ENCODE measurements around the gene SEC16A. TPM values are rescaled to one million over a fixed set of nuclear protein-coding genes. Genes with fewer than 3 reads are reported as not detected.
A peak's percentile ranks its signal among the peaks of the same experiment; 100 is the strongest.

Gene SEC16A
- total and polyA plus RNA-seq, 7 experiments from 2014 or later, result 25.4 to 88.5 (median 83.0) TPM

DNA sequence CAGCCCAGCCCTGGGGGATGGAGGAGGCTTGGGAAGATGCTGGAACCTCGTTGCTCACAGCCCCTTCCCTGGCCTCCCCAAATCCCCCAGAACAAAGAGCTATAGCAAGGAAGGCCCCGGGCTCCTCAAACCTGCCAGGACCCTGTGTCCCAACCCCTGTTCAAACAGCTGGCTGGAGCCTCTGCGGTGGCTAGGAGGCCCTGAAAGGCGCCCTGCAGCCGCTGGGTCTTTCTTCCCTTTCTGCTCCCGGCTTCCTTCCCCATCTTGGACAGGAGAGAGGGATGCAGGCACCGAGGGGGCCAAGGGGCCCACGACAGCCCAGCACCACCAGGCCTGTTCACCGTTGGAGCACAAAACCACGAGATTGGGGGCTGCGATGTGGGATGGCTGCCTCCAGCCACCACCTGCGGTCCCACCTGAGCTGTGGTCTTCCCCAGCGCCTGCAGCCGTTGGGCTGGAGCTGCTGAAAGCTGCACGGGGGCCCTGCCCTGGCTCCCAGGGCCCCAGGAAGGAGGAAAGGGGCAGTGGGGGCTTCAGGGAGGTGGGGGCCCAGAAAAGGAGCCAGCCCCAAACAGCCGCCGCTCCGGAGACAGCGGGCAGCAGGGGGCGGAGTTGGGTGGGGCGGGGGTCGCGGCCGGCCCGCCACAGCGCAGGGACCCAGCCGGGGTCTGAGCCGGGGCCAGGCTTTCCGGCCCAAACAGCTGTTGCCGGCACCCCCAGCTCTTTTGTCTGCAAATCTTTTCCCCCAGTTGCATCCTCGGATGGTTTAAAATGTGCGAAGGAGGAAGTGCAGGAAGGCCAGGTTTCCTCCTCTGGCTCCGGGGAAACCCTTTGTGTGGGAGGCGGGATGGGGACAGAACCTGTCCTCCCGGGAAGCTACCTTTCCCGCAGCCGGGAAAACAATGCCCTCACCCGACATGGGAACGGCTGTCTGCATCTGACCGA lies 46.9 kb upstream of the SEC16A start:
- intact Hi-C loops (cut with micrococcal nuclease), result loop anchor here in 1 of 2 donors (10.0 kb wide), 2 partner anchors 125 to 355 kb away; partner anchors contain the start of genes SNAPC4 and TRAF2
- peak overlapping the region in 8 of 10 donors; percentile 10 to 83 (median 62) for H3K4me3 Mint-ChIP-seq
- Histone ChIP-seq H3K27me3 (ENCODE audit: control insufficient read depth in 2 of 2, insufficient read depth in 2 of 2, low read length in 2 of 2) (no peaks in the 10 kb centered on the region), H3K27ac (ENCODE audit: low read depth, low read length) (peak overlapping the region; percentile 56), H3K9me3 (ENCODE audit: control insufficient read depth in 2 of 3, low read length in 3 of 3) (no peaks in the 10 kb centered on the region), H3K4me1 (ENCODE audit: control insufficient read depth in 2 of 2, insufficient read depth in 2 of 2, low read length in 2 of 2) (peaks cover 36 to 63% of the 10 kb centered on the region in 2 donors), H3K4me3 (ENCODE audit: low read length) (no peak overlapping the region), H3K36me3 (ENCODE audit: control insufficient read depth in 2 of 3, insufficient read depth in 3 of 3, low read length in 3 of 3) (peaks cover 0 to 15% (median 0%) of the 10 kb centered on the region in 3 experiments)
- CTCF ChIA-PET, result interaction anchor here (1.3 to 1.7 kb wide), 2 partner anchors 9 to 41 kb away, joined by 6 to 8 read pairs; no protein-coding TSS in a partner anchor
- H3K36me3 Mint-ChIP-seq, result peaks cover 0 to 2% (median 0%) of the 10 kb centered on the region in 5 donors
- peaks cover 21 to 63% (median 42%) of the 10 kb centered on the region in 7 donors for H3K4me1 Mint-ChIP-seq
- ATAC-seq (no peak), DNase-seq (no peak)
- H3K27ac Mint-ChIP-seq, result peak overlapping the region in 7 of 9 donors; percentile 38 to 74 (median 63)
- POLR2A ChIA-PET, result interaction anchor here (0.6 to 2.9 kb wide), 7 partner anchors 8 to 197 kb away, joined by 3 to 19 read pairs (median 3); no protein-coding TSS in a partner anchor
- H3K9me3 Mint-ChIP-seq, result no peaks in the 10 kb centered on the region
- no peaks in the 10 kb centered on the region for H3K27me3 Mint-ChIP-seq

DNA sequence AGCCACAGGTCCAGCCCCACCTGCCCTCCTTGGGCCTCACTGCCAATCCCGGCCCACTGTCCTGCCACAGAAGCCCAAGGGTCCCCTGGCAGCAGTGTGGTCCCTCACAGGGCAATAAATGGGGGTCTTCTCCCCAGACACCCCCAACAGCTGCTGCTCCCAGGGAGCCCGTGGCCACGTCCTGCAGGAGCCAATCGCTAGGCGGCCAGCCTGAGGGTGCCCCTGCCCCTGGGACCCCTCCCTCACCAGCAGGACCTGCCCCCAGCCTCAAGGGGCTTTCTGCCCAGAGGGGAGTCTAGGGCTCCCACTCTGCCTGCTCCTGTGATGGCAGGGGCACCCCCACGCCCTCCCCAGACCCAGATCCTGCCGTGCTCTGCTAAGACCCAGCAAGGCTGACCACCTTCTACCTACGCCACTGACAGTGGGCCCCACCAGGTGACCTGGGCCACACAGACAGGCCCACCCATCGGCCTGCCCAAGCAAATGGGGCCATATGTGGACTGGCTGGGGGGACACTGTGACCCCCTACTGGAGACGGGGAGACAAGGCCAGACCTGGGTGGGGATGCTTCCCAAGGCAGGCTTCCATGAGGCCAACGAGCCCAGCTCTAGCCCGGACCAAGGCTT lies 46.0 kb upstream of the SEC16A start:
- POLR2A ChIA-PET, result interaction anchor here (0.6 to 2.9 kb wide), 4 partner anchors 10 to 88 kb away, joined by 3 to 19 read pairs (median 6); no protein-coding TSS in a partner anchor
- no peak for ATAC-seq
- H3K27ac Mint-ChIP-seq, result peak overlapping the region in 8 of 9 donors; percentile 18 to 76 (median 50)
- no peaks in the 10 kb centered on the region for H3K36me3 Mint-ChIP-seq
- intact Hi-C loops (cut with micrococcal nuclease), result no loop called here
- H3K4me1 Mint-ChIP-seq, result peaks cover 15 to 56% (median 35%) of the 10 kb centered on the region in 7 donors
- peaks cover 29 to 55% of the 10 kb centered on the region in 2 donors for H3K4me1 ChIP-seq (ENCODE audit: control insufficient read depth in 2 of 2, insufficient read depth in 2 of 2, low read length in 2 of 2)
- no peak overlapping the region for H3K4me3 ChIP-seq (ENCODE audit: low read length)
- H3K36me3 ChIP-seq (ENCODE audit: control insufficient read depth in 2 of 3, insufficient read depth in 3 of 3, low read length in 3 of 3), result peaks cover 0 to 21% (median 0%) of the 10 kb centered on the region in 3 experiments
- no peaks in the 10 kb centered on the region for H3K9me3 ChIP-seq (ENCODE audit: control insufficient read depth in 2 of 3, low read length in 3 of 3)
- no peak for DNase-seq
- peak overlapping the region; percentile 56 for H3K27ac ChIP-seq (ENCODE audit: low read depth, low read length)
- no peaks in the 10 kb centered on the region for H3K27me3 ChIP-seq (ENCODE audit: control insufficient read depth in 2 of 2, insufficient read depth in 2 of 2, low read length in 2 of 2)
- CTCF ChIA-PET, result interaction anchor here (1.7 kb wide), 1 partner anchor 10 kb away, joined by 8 read pairs; no protein-coding TSS in a partner anchor
- no peaks in the 10 kb centered on the region for H3K27me3 Mint-ChIP-seq
- no peaks in the 10 kb centered on the region for H3K9me3 Mint-ChIP-seq
- peak overlapping the region in 2 of 10 donors; percentile 70 to 83 for H3K4me3 Mint-ChIP-seq

DNA sequence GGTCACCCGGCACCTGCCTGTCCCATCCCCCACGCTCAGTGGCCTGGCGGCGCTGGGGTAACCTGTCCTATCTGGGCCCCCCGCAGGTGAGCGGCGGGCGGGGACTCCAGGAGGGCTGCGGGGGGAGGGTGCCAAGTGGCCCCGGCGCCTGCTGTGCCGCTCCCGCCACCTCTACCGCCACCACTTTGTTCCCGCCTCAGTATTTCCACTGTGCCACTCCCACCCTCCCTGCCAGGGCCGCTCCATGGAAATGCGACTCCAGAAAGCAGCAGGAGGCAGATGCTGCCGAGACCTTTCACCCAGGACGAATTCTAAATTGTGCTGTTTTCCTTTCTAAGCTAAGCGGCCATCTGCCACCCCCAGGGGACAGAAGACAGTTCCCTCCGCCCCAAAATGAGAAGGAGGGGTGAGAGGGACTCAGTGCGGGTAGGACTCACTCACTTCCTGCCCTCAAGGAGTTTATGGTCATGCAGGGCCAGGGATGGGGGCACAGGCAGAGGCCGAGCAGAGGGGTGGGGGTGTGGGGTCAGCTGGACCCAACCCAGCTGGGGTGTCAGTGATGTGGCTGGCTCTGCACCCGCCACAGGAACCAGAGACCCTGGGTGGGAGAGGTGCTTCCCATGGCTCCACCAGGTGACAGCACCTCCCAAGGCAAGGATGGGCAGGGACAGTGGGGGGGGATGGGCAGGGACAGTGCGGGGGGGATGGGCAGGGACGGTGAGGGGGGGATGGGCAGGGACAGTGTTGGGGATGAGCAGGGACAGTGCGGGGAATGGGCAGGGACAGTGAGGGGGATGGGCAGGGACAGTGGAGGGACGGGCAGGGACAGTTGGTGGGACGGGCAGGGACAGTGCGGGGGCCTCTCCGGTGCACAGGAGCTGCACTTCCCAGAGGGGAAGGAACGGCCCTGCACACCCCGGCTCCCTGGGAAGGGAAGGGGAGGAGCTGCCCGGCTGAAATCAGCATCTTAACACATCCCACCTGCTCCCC lies 45.2 kb upstream of the SEC16A start:
- Mint-ChIP-seq H3K36me3 (no peaks in the 10 kb centered on the region), H3K4me3 (peak overlapping the region in 2 of 10 donors; percentile 5 to 65), H3K27ac (peak overlapping the region in 8 of 9 donors; percentile 38 to 86 (median 60)), H3K4me1 (peaks cover 13 to 48% (median 26%) of the 10 kb centered on the region in 7 donors), H3K9me3 (no peaks in the 10 kb centered on the region), H3K27me3 (no peaks in the 10 kb centered on the region)
- H3K4me3 ChIP-seq (ENCODE audit: low read length), result no peak overlapping the region
- ChIA-PET CTCF (no interaction called here), POLR2A (interaction anchor here (1.2 kb wide), 1 partner anchor 11 kb away, joined by 7 read pairs; no protein-coding TSS in a partner anchor)
- ATAC-seq, result peak; percentile 19
- intact Hi-C loops (cut with micrococcal nuclease), result no loop called here
- H3K27me3 ChIP-seq (ENCODE audit: control insufficient read depth in 2 of 2, insufficient read depth in 2 of 2, low read length in 2 of 2), result no peaks in the 10 kb centered on the region
- peak overlapping the region; percentile 56 for H3K27ac ChIP-seq (ENCODE audit: low read depth, low read length)
- H3K9me3 ChIP-seq (ENCODE audit: control insufficient read depth in 2 of 3, low read length in 3 of 3), result no peaks in the 10 kb centered on the region
- peaks cover 21 to 47% of the 10 kb centered on the region in 2 donors for H3K4me1 ChIP-seq (ENCODE audit: control insufficient read depth in 2 of 2, insufficient read depth in 2 of 2, low read length in 2 of 2)
- no peak for DNase-seq
- H3K36me3 ChIP-seq (ENCODE audit: control insufficient read depth in 2 of 3, insufficient read depth in 3 of 3, low read length in 3 of 3), result peaks cover 0 to 29% (median 0%) of the 10 kb centered on the region in 3 experiments

DNA sequence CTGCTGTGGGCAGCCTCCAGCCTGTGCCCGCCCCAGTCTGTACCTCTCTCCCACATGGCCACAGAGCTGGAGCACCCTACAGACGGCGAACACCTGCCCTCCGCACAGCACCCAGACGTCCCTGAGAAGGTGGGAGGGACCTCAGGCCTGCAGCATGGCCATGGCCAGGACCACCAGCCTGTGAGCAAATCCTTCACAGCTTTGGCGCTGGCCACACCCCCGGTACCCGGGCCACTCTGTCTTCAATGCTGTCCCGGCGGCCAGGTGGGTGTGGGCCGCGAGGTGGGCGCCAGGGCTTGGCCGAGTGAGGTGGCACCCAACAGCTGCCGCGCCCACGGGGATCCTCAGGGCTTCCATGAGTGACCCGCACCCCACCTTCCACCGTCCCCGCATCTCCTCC lies 44.3 kb upstream of the SEC16A start:
- intact Hi-C loops (cut with micrococcal nuclease), result no loop called here
- POLR2A ChIA-PET, result no interaction called here
- Mint-ChIP-seq H3K4me1 (peaks cover 7 to 39% (median 20%) of the 10 kb centered on the region in 7 donors), H3K36me3 (no peaks in the 10 kb centered on the region), H3K27me3 (no peaks in the 10 kb centered on the region), H3K4me3 (no peak overlapping the region), H3K27ac (no peak overlapping the region), H3K9me3 (no peaks in the 10 kb centered on the region)
- CTCF ChIA-PET, result no interaction called here
- peaks cover 0 to 38% (median 0%) of the 10 kb centered on the region in 3 experiments for H3K36me3 ChIP-seq (ENCODE audit: control insufficient read depth in 2 of 3, insufficient read depth in 3 of 3, low read length in 3 of 3)
- no peak overlapping the region for H3K27ac ChIP-seq (ENCODE audit: low read depth, low read length)
- peaks cover 13 to 38% of the 10 kb centered on the region in 2 donors for H3K4me1 ChIP-seq (ENCODE audit: control insufficient read depth in 2 of 2, insufficient read depth in 2 of 2, low read length in 2 of 2)
- DNase-seq (no peak), ATAC-seq (no peak)
- no peaks in the 10 kb centered on the region for H3K9me3 ChIP-seq (ENCODE audit: control insufficient read depth in 2 of 3, low read length in 3 of 3)
- H3K4me3 ChIP-seq (ENCODE audit: low read length), result no peak overlapping the region
- H3K27me3 ChIP-seq (ENCODE audit: control insufficient read depth in 2 of 2, insufficient read depth in 2 of 2, low read length in 2 of 2), result no peaks in the 10 kb centered on the region

DNA sequence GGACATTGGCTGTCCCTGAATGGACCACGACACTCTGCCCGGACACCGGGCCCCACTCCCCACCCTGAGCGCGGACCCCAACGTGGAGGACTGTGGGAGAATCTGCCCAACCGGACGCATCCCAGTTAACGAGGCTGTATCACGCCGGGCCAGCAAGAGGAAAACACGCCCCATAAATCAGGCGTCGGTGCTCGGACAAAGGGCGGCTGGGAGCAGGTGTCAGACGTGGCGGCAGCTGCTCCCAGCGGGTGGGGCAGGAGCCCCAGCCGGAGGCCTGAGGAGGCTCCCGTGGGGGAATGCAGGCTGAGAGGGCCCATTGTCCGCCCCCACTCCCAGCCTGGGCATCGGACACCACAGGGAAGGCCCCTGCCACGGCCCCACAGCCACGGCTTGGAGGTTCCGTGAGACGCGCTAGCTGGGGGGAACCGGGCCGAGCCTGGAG lies 43.8 kb upstream of the SEC16A start:
- Histone ChIP-seq H3K4me1 (ENCODE audit: control insufficient read depth in 2 of 2, insufficient read depth in 2 of 2, low read length in 2 of 2) (peaks cover 9 to 34% of the 10 kb centered on the region in 2 donors), H3K4me3 (ENCODE audit: low read length) (no peak overlapping the region), H3K9me3 (ENCODE audit: control insufficient read depth in 2 of 3, low read length in 3 of 3) (no peaks in the 10 kb centered on the region), H3K27ac (ENCODE audit: low read depth, low read length) (no peak overlapping the region), H3K36me3 (ENCODE audit: control insufficient read depth in 2 of 3, insufficient read depth in 3 of 3, low read length in 3 of 3) (peaks cover 0 to 39% (median 0%) of the 10 kb centered on the region in 3 experiments), H3K27me3 (ENCODE audit: control insufficient read depth in 2 of 2, insufficient read depth in 2 of 2, low read length in 2 of 2) (no peaks in the 10 kb centered on the region)
- Mint-ChIP-seq H3K9me3 (no peaks in the 10 kb centered on the region), H3K27ac (peak overlapping the region in 3 of 9 donors; percentile 54 to 67 (median 62)), H3K27me3 (no peaks in the 10 kb centered on the region), H3K4me1 (peaks cover 5 to 37% (median 15%) of the 10 kb centered on the region in 7 donors), H3K4me3 (no peak overlapping the region), H3K36me3 (no peaks in the 10 kb centered on the region)
- ChIA-PET CTCF (no interaction called here), POLR2A (no interaction called here)
- ATAC-seq, result no peak
- DNase-seq, result no peak
- intact Hi-C loops (cut with micrococcal nuclease), result no loop called here

Data from naive thymus-derived CD4-positive, alpha-beta T cell (primary cell).